ENCODE measurements around the gene GPC3.

The GPC3 gene

GRCh38 chrX:133812402-133812801 is 173.0 kb downstream of the GPC3 start:
- no peak for DNase-seq
- H3K36me3 ChIP-seq (replicated peaks): no peaks in the 10 kb centered on the region
- H3K27ac ChIP-seq: no peak overlapping the region
- H3K27me3 ChIP-seq (replicated peaks): no peaks in the 10 kb centered on the region
- in situ Hi-C loops (cut with HindIII; ENCODE audit: low pct_ligation_motif_present, low sequenced_read_pairs): no loop called here
- H3K4me3 ChIP-seq (ENCODE audit: low read depth, low read length): no peak overlapping the region
- no peak for TF ChIP-seq CTCF (IDR thresholded peaks at IDR 0.05; ENCODE audit: low read depth, low read length, missing control alignments)

- Histone ChIP-seq H3K4me3 (ENCODE audit: low read depth, low read length) (no peak overlapping the region), H3K27me3 (replicated peaks) (no peaks in the 10 kb centered on the region), H3K36me3 (replicated peaks) (no peaks in the 10 kb centered on the region), H3K27ac (no peak overlapping the region)
- in situ Hi-C loops (cut with HindIII; ENCODE audit: low pct_ligation_motif_present, low sequenced_read_pairs): no loop called here
- no peak for TF ChIP-seq CTCF (IDR thresholded peaks at IDR 0.05; ENCODE audit: low read depth, low read length, missing control alignments)
- DNase-seq: no peak
Measured at GRCh38 chrX:133810925-133811324, 174.5 kb downstream of the GPC3 start.

DNA sequence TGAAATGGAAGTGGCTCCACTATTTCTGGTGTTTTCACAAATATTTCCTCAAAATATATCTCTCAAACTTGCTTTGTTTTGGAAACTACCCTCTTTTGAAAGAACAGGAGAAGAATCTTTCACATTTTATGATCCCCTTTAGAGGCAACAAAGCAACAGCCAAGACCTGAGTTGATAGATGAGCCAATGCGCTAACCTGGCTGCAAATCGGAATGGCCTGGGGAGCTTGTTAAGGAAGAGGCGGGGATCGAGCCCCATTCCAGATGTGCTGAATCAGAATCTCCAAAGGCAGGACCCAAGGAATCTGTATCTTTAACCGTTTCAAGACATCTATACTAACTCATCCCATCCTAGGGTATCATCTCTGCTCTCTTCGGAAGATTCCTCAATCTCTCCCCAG is 181.3 kb downstream of the GPC3 start:
- Histone ChIP-seq H3K4me3 (ENCODE audit: low read depth, low read length) (no peak overlapping the region), H3K27me3 (replicated peaks) (no peaks in the 10 kb centered on the region), H3K36me3 (replicated peaks) (no peaks in the 10 kb centered on the region), H3K27ac (no peak overlapping the region)
- no peak for DNase-seq
- TF ChIP-seq CTCF (IDR thresholded peaks at IDR 0.05; ENCODE audit: low read depth, low read length, missing control alignments): no peak
- in situ Hi-C loops (cut with HindIII; ENCODE audit: low pct_ligation_motif_present, low sequenced_read_pairs): no loop called here

DNA sequence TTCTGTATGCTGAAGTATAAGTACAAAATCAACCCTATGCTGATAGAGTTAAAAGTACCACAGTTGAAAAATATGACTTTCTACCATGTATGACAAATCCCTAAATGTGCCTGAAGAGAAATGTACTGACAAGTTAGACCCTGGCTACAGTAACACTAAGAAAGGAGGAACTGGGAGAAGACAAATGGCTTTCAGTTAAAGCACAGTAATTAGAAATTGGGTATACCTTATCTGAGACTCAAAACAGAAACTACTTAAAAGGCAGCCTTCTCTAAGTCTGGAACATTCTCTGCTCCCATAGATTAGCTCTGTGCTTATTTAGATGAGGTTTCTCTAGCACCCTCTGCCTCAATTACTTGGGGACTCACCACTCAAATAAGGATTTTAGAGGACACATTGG is 189.1 kb downstream of the GPC3 start:
- no peak overlapping the region for H3K4me3 ChIP-seq (ENCODE audit: low read depth, low read length)
- in situ Hi-C loops (cut with HindIII; ENCODE audit: low pct_ligation_motif_present, low sequenced_read_pairs): no loop called here
- no peak for TF ChIP-seq CTCF (IDR thresholded peaks at IDR 0.05; ENCODE audit: low read depth, low read length, missing control alignments)
- DNase-seq: no peak
- H3K36me3 ChIP-seq (replicated peaks): no peaks in the 10 kb centered on the region
- H3K27ac ChIP-seq: no peak overlapping the region
- H3K27me3 ChIP-seq (replicated peaks): no peaks in the 10 kb centered on the region

- TF ChIP-seq CTCF (IDR thresholded peaks at IDR 0.05; ENCODE audit: low read depth, low read length, missing control alignments): no peak
- DNase-seq: no peak
- Histone ChIP-seq H3K27ac (no peak overlapping the region), H3K27me3 (replicated peaks) (no peaks in the 10 kb centered on the region), H3K36me3 (replicated peaks) (no peaks in the 10 kb centered on the region), H3K4me3 (ENCODE audit: low read depth, low read length) (no peak overlapping the region)
- in situ Hi-C loops (cut with HindIII; ENCODE audit: low pct_ligation_motif_present, low sequenced_read_pairs): no loop called here
Measured at GRCh38 chrX:133794126-133794525, 191.3 kb downstream of the GPC3 start.

GRCh38 chrX:133793626-133794025 is 191.8 kb downstream of the GPC3 start:
- DNase-seq: no peak
- Histone ChIP-seq H3K27ac (no peak overlapping the region), H3K27me3 (replicated peaks) (no peaks in the 10 kb centered on the region), H3K36me3 (replicated peaks) (no peaks in the 10 kb centered on the region), H3K4me3 (ENCODE audit: low read depth, low read length) (no peak overlapping the region)
- in situ Hi-C loops (cut with HindIII; ENCODE audit: low pct_ligation_motif_present, low sequenced_read_pairs): no loop called here
- TF ChIP-seq CTCF (IDR thresholded peaks at IDR 0.05; ENCODE audit: low read depth, low read length, missing control alignments): no peak

All from brain microvascular endothelial cell (primary cell).